SIG-M5 (cell line): ENCODE data around the gene PIM1.
"Not testable (repeated sequence)": the region's sequence is repeated elsewhere in the genome, so short reads cannot be mapped to it uniquely, and the experiment has no call there.

ENCODE experiments used
- DNase-seq: peaks from one replicate; lab custom pipeline; 2025; lab: John Stamatoyannopoulos, UW

PIM1 gene

GRCh38 chr6:37169496-37170272, at the start of gene PIM1:
PIM1 (plus strand) TSS chr6:37170152; CDS start chr6:37170576, 424 bp downstream.
- DNase-seq = peak; percentile 62

GRCh38 chr6:37121556-37121955, 48.4 kb upstream of the PIM1 start:
- no peak for DNase-seq

- DNase-seq = no peak
These were observed 47.1 kb upstream of the PIM1 start for GRCh38 chr6:37122861-37123260.

GRCh38 chr6:37123957-37124729, 45.8 kb upstream of the PIM1 start:
- DNase-seq = no peak

- no peak for DNase-seq
These were observed 44.0 kb upstream of the PIM1 start for GRCh38 chr6:37125774-37126492.

- no peak for DNase-seq
These were observed 43.4 kb upstream of the PIM1 start for GRCh38 chr6:37126493-37126958.

GRCh38 chr6:37126961-37127616, 42.9 kb upstream of the PIM1 start:
- DNase-seq = no peak

- no peak for DNase-seq
These were observed 41.7 kb upstream of the PIM1 start for GRCh38 chr6:37127961-37128862.

- not testable (repeated sequence) for DNase-seq
These were observed 41.0 kb upstream of the PIM1 start for GRCh38 chr6:37128863-37129443.

- no peak for DNase-seq
These were observed 40.4 kb upstream of the PIM1 start for GRCh38 chr6:37129566-37129965.

- no peak for DNase-seq
These were observed 39.2 kb upstream of the PIM1 start for GRCh38 chr6:37130704-37131103.

- DNase-seq = no peak
These were observed 38.6 kb upstream of the PIM1 start for GRCh38 chr6:37131104-37131959.

GRCh38 chr6:37131960-37132253, 38.0 kb upstream of the PIM1 start:
- no peak for DNase-seq

- no peak for DNase-seq
These were observed 35.9 kb upstream of the PIM1 start for GRCh38 chr6:37134036-37134395.

GRCh38 chr6:37134396-37135191, 35.4 kb upstream of the PIM1 start:
- no peak for DNase-seq

- no peak for DNase-seq
These were observed 33.9 kb upstream of the PIM1 start for GRCh38 chr6:37135835-37136694.

- no peak for DNase-seq
These were observed 33.1 kb upstream of the PIM1 start for GRCh38 chr6:37136821-37137200.
